Glutamatergic neuron (in vitro differentiated cells): Measurements from ENCODE around the gene TLCD2. TPM values are rescaled to one million over a fixed set of nuclear protein-coding genes. Genes with fewer than 3 reads are reported as not detected.
"Not testable (repeated sequence)": the region's sequence is repeated elsewhere in the genome, so short reads cannot be mapped to it uniquely, and the experiment has no call there.

ENCODE experiments used
- DNase-seq: peaks from one replicate; pipeline ENCODE4 v3.0.0; 2022
- H3K27ac Mint-ChIP-seq: one replicate; pipeline ENCODE4 v1.8.0; 2020; ENCODE audit warnings: mild to moderate bottlenecking, mixed read lengths, inconsistent platforms; ENCODE audit not compliant: unreplicated experiment
- H3K27me3 Mint-ChIP-seq: one replicate; pipeline ENCODE4 v1.8.0; 2020; ENCODE audit warnings: mild to moderate bottlenecking, moderate library complexity, mixed read lengths, inconsistent platforms; ENCODE audit not compliant: unreplicated experiment
- H3K36me3 Mint-ChIP-seq: one replicate; pipeline ENCODE4 v1.8.0; 2020; ENCODE audit warnings: mild to moderate bottlenecking, mixed read lengths, inconsistent platforms; ENCODE audit not compliant: unreplicated experiment
- H3K4me1 Mint-ChIP-seq: one replicate; pipeline ENCODE4 v1.8.0; 2020; ENCODE audit warnings: mild to moderate bottlenecking, low read depth, mixed read lengths, inconsistent platforms; ENCODE audit not compliant: unreplicated experiment
- H3K4me3 Mint-ChIP-seq: one replicate; pipeline ENCODE4 v1.8.0; 2020; ENCODE audit warnings: mild to moderate bottlenecking, mixed read lengths, inconsistent platforms; ENCODE audit not compliant: unreplicated experiment
- H3K9me3 Mint-ChIP-seq: one replicate; pipeline ENCODE4 v1.8.0; 2020; ENCODE audit warnings: mild to moderate bottlenecking, moderate library complexity, mixed read lengths, inconsistent platforms; ENCODE audit not compliant: unreplicated experiment
- total RNA-seq: library from RNA; stranded (reverse); fragmentation: NEBNext Ultra II Directional; extraction: Animal tissue kit (Norgen Biotek cat#: 25700); gene quantifications from one replicate; pipeline ENCODE4 v1.2.1, GENCODE V29; 2021; ENCODE audit not compliant: unreplicated experiment
- TF ChIP-seq, protein P1 (sequence below): fragments of 200-600 bp; sonication (generic); IDR thresholded peaks from one replicate; pipeline ENCODE4 v1.5.0; 2021; ENCODE audit not compliant: partially characterized antibody, unreplicated experiment

TLCD2 gene
- total RNA-seq, 1 donor from 2014 or later: 0.96 TPM

DNA sequence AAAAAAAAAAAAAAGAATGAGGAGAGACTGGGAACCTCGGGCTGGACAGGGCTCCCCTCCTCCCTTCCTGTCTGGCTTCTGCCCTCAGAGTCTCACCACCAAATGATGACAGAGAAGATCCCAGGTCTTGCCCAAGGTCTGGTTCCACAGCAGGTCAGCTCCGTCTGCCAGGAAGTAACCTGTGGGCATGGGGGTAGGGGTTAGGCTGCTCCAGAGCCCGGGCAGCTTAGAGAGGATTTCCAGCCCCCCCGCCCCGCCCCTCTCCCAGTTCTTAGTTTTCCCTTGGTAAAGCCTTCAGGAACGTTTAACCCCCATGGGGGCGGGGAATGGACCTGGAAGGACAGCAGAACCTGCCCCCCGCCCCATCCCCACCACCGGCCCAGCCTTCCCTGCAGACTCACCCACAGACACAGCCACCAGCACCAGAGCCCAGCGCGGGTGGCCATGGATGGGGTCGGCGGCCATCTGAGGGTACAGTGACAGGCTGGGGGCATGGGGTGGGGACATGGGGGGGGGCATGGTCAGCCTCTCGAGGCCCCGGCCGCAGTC, 700 bp downstream of the TLCD2 start:
- no peak overlapping the region for H3K27ac Mint-ChIP-seq
- no peak for DNase-seq
- peak overlapping the region; percentile 42 for H3K4me3 Mint-ChIP-seq
- H3K27me3 Mint-ChIP-seq: peaks cover 3% of the 10 kb centered on the region
- H3K4me1 Mint-ChIP-seq: peaks cover 7% of the 10 kb centered on the region
- H3K9me3 Mint-ChIP-seq: peaks cover 10% of the 10 kb centered on the region
- TF ChIP-seq, protein P1, sequence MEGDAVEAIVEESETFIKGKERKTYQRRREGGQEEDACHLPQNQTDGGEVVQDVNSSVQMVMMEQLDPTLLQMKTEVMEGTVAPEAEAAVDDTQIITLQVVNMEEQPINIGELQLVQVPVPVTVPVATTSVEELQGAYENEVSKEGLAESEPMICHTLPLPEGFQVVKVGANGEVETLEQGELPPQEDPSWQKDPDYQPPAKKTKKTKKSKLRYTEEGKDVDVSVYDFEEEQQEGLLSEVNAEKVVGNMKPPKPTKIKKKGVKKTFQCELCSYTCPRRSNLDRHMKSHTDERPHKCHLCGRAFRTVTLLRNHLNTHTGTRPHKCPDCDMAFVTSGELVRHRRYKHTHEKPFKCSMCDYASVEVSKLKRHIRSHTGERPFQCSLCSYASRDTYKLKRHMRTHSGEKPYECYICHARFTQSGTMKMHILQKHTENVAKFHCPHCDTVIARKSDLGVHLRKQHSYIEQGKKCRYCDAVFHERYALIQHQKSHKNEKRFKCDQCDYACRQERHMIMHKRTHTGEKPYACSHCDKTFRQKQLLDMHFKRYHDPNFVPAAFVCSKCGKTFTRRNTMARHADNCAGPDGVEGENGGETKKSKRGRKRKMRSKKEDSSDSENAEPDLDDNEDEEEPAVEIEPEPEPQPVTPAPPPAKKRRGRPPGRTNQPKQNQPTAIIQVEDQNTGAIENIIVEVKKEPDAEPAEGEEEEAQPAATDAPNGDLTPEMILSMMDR: no peak
- no peaks in the 10 kb centered on the region for H3K36me3 Mint-ChIP-seq

DNA sequence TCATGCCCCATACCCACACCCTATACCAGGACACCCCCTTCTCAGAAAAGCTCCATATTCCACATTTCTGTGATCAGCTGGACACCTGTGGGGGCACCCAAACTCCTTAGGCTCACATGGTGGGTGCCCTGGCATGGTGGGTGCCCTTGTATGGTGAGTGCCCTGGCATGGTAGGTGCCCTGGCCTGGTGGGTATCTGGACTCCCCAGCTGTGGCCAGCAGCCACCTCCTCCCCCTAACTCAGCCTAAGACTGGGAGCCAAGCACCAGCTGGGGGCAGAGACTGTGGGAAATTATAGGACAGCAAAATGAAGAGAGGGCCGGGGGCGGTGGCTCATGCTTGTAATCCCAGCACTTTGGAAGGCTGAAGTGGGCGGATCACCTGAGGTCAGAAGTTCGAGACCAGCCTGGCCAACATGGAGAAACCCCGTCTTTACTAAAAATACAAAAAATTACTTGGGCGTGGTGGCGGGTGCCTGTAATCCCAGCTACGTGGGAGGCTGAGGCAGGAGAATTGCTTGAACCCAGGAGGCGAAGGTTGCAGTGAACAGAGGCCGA, 1.3 kb downstream of the TLCD2 start:
- not testable (repeated sequence) for DNase-seq, H3K36me3 Mint-ChIP-seq, H3K27ac Mint-ChIP-seq, H3K9me3 Mint-ChIP-seq, H3K27me3 Mint-ChIP-seq, H3K4me1 Mint-ChIP-seq
- H3K4me3 Mint-ChIP-seq: peak overlapping the region; percentile 25

DNA sequence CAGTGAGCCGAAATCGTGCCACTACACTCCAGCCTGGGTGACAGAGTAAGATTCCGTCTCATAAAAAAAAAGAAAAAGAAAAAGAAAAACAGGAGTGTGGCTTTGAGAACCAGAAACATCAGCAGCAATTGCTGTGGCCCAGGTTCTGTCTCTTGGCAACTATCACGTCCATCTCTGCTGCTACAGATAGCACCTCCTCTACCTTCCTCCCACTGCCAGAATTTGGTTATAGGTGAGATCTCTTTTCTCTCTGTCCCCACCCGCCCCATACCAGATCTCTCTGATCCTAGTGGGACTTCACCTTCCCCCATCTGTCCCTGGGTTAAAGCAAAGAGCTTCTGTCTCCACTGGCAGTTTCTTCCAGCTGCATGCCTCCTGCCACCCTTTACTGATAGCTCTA, 3.1 kb downstream of the TLCD2 start:
- H3K4me1 Mint-ChIP-seq: peaks cover 3% of the 10 kb centered on the region
- H3K9me3 Mint-ChIP-seq: peaks cover 7% of the 10 kb centered on the region
- no peaks in the 10 kb centered on the region for H3K36me3 Mint-ChIP-seq
- peaks cover 4% of the 10 kb centered on the region for H3K27me3 Mint-ChIP-seq
- TF ChIP-seq, protein P1: no peak
- no peak for DNase-seq
- no peak overlapping the region for H3K4me3 Mint-ChIP-seq
- no peak overlapping the region for H3K27ac Mint-ChIP-seq

DNA sequence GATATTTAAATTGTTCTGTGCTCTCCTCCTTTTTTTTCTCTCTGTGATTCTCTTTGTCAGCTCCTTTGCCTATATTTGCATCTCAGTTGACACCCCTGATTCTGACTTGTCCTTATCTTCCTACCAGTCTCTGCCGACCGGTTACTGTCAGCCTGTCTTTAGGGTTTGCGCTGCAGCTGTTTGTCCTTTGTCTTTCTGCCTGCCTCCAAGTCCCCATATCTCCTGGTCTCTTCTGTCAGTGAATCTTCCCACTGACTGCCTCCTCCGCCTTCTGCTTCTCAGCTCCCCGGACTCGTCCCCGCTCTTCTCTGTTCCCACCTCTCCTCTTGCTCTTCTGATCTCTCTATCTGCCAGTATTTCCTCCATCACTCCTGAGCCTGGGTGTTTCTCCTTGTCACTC, 5.2 kb downstream of the TLCD2 start:
- TF ChIP-seq, protein P1: no peak
- DNase-seq: no peak
- peaks cover 4% of the 10 kb centered on the region for H3K27me3 Mint-ChIP-seq
- no peaks in the 10 kb centered on the region for H3K36me3 Mint-ChIP-seq
- peaks cover 3% of the 10 kb centered on the region for H3K4me1 Mint-ChIP-seq
- no peak overlapping the region for H3K27ac Mint-ChIP-seq
- H3K4me3 Mint-ChIP-seq: no peak overlapping the region
- H3K9me3 Mint-ChIP-seq: peaks cover 1% of the 10 kb centered on the region

DNA sequence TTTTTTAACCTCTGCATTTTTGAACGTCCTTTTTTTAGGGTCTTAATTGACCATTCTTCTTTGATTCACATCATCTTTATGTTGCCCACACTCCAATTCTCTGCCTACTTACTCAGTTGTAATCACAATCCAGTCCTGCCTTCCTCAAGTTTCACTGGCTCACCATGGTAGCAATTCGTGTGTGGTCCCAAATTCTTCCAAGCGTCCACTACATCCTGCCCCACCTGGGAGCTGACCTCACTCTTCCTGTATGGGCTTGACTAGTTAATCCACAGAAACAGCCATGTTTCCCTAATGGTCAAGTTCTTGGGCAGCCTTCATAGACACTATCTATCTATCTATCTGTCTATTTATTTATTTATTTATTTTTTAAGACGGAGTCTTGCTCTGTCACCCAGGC, 7.1 kb downstream of the TLCD2 start:
- no peak for DNase-seq
- TF ChIP-seq, protein P1: no peak
- H3K36me3 Mint-ChIP-seq: no peaks in the 10 kb centered on the region
- peaks cover 3% of the 10 kb centered on the region for H3K4me1 Mint-ChIP-seq
- no peaks in the 10 kb centered on the region for H3K9me3 Mint-ChIP-seq
- H3K27me3 Mint-ChIP-seq: peaks cover 6% of the 10 kb centered on the region
- H3K4me3 Mint-ChIP-seq: no peak overlapping the region
- no peak overlapping the region for H3K27ac Mint-ChIP-seq

DNA sequence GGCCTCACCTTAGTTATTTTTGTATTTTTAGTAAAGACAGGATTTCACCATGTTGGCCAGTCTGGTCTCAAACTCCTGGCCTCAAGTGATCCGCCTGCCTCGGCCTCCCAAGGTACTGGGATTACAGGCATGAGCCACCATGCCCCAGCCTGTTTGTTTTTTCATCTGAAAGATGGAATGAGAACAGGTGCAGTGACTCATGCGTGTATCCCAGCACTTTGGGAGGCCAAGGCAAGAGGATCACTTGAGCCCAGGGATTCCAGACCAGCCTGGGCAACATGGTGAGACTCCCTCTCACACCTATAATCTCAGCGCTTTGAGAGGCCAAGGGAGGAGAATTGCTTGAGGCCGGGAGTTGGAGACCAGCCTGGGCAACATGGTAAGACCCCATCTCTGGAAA, 10.3 kb downstream of the TLCD2 start:
- not testable (repeated sequence) for H3K27ac Mint-ChIP-seq, H3K4me1 Mint-ChIP-seq

More for the DNA sequence above, 10.3 kb downstream of the TLCD2 start:
- H3K36me3 Mint-ChIP-seq, H3K27me3 Mint-ChIP-seq, H3K9me3 Mint-ChIP-seq, H3K4me3 Mint-ChIP-seq, DNase-seq: not testable (repeated sequence)
